ENCODE measurements around the gene AP1B1.

GRCh38 chr22:29306835-29307595 lies 81.4 kb downstream of the AP1B1 start:
- TF ChIP-seq CTCF (conservative IDR thresholded peaks at IDR 0.05; ENCODE audit: low read depth, low read length) (peak; percentile 15; the same call in 1 of the 2 replicates), RFX5 (IDR thresholded peaks at IDR 0.05; ENCODE audit: low read depth, low read length) (no peak), MXI1 (IDR thresholded peaks at IDR 0.05; ENCODE audit: borderline replicate concordance, low read depth, low read length) (peak; percentile 48; the same call in 1 of the 2 replicates), RAD21 (IDR thresholded peaks at IDR 0.05; ENCODE audit: low read length) (no peak), POLR2A (IDR thresholded peaks at IDR 0.05; ENCODE audit: low read depth, low read length) (peak; percentile 64), SMC3 (IDR thresholded peaks at IDR 0.05; ENCODE audit: low read depth, low read length) (no peak), NFE2L2 (IDR thresholded peaks at IDR 0.05; ENCODE audit: low read depth, low read length) (no peak), FOS (IDR thresholded peaks at IDR 0.05; ENCODE audit: low read depth, low read length) (no peak), CEBPB (IDR thresholded peaks at IDR 0.05; ENCODE audit: low read depth, low read length) (no peak), MAFK (IDR thresholded peaks at IDR 0.05; ENCODE audit: low read depth, low read length) (no peak), MAZ (IDR thresholded peaks at IDR 0.05; ENCODE audit: borderline replicate concordance, low read depth, low read length) (peak; percentile 99), CHD1 (IDR thresholded peaks at IDR 0.05; ENCODE audit: low read depth, low read length) (no peak)
- TF ChIP-seq, protein P1, sequence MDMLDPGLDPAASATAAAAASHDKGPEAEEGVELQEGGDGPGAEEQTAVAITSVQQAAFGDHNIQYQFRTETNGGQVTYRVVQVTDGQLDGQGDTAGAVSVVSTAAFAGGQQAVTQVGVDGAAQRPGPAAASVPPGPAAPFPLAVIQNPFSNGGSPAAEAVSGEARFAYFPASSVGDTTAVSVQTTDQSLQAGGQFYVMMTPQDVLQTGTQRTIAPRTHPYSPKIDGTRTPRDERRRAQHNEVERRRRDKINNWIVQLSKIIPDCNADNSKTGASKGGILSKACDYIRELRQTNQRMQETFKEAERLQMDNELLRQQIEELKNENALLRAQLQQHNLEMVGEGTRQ (IDR thresholded peaks at IDR 0.05; ENCODE audit: low read depth, low read length): no peak

All from IMR-90 (cell line).